GM23338 (cell line): Measurements from ENCODE around the gene PCDHB5. TPM values are rescaled to one million over a fixed set of nuclear protein-coding genes. Genes with fewer than 3 reads are reported as not detected.
"Not testable (repeated sequence)": the region's sequence is repeated elsewhere in the genome, so short reads cannot be mapped to it uniquely, and the experiment has no call there.

Experiments used
- ATAC-seq: fragments of 200-7000 bp; cut with Tn5 transposase; 3 replicates; pipeline ENCODE4 v1.9.1; 2020
- DNase-seq: peaks from one replicate; pipeline ENCODE4 v3.0.0-alpha.2; 2015; ENCODE audit warnings: low spot score
- H2AFZ ChIP-seq: fragments of 200-600 bp; sonication (generic); 2 replicates; pipeline ENCODE4 v1.8.0; 2016; ENCODE audit warnings: antibody characterized with exemption, mild to moderate bottlenecking, moderate library complexity
- H3F3A ChIP-seq: fragments of 200-600 bp; sonication (generic); replicated peaks from 2 replicates; pipeline ENCODE4 v1.8.0; 2017; ENCODE audit warnings: antibody characterized with exemption, mixed run types, low read depth
- H3K27ac ChIP-seq: fragments of 200-600 bp; sonication (generic); 2 replicates; pipeline ENCODE4 v1.6.1; 2016; ENCODE audit warnings: low read depth
- H3K27me3 ChIP-seq: fragments of 200-600 bp; sonication (generic); 2 replicates; pipeline ENCODE4 v1.8.0; 2016; ENCODE audit warnings: mild to moderate bottlenecking, mixed run types, moderate library complexity; ENCODE audit not compliant: insufficient read depth
- H3K36me3 ChIP-seq: fragments of 200-600 bp; sonication (generic); 2 replicates; pipeline ENCODE4 v1.8.0; 2016; ENCODE audit warnings: mild to moderate bottlenecking; ENCODE audit not compliant: insufficient read depth
- H3K4me1 ChIP-seq: fragments of 200-600 bp; sonication (generic); 2 replicates; pipeline ENCODE4 v1.8.0; 2016; ENCODE audit warnings: mild to moderate bottlenecking, moderate library complexity; ENCODE audit not compliant: insufficient read depth
- H3K4me2 ChIP-seq: fragments of 200-600 bp; sonication (generic); 2 replicates; pipeline ENCODE4 v1.7.1; 2017; ENCODE audit warnings: mixed run types
- H3K4me3 ChIP-seq: fragments of 200-600 bp; sonication (generic); 2 replicates; pipeline ENCODE4 v1.6.1; 2016; ENCODE audit warnings: mixed run types
- H3K79me2 ChIP-seq: fragments of 200-600 bp; sonication (generic); replicated peaks from 2 replicates; pipeline ENCODE4 v1.8.0; 2017; ENCODE audit warnings: mild to moderate bottlenecking; ENCODE audit not compliant: insufficient read depth
- H3K9me2 ChIP-seq: fragments of 200-600 bp; sonication (generic); 2 replicates; pipeline ENCODE4 v1.8.0; 2017; ENCODE audit not compliant: insufficient read depth
- H4K20me1 ChIP-seq: fragments of 200-600 bp; sonication (generic); replicated peaks from 2 replicates; pipeline ENCODE4 v1.8.0; 2017; ENCODE audit warnings: mild to moderate bottlenecking; ENCODE audit not compliant: insufficient read depth
- H3K27ac Mint-ChIP-seq: 2 replicates; pipeline ENCODE4 v1.8.0; 2020; ENCODE audit warnings: inconsistent platforms, mild to moderate bottlenecking, moderate library complexity, mixed read lengths
- H3K27me3 Mint-ChIP-seq: 3 replicates; pipeline ENCODE4 v1.8.0; 2022; ENCODE audit warnings: low read depth, mild to moderate bottlenecking, moderate library complexity, mixed read lengths, inconsistent platforms; ENCODE audit not compliant: insufficient read depth, poor library complexity
- H3K36me3 Mint-ChIP-seq: 3 replicates; pipeline ENCODE4 v1.8.0; 2021; ENCODE audit warnings: low read depth, mild to moderate bottlenecking, inconsistent platforms, moderate library complexity, mixed read lengths
- H3K4me1 Mint-ChIP-seq: 3 replicates; pipeline ENCODE4 v1.8.0; 2020; ENCODE audit warnings: mild to moderate bottlenecking, inconsistent platforms, mixed read lengths
- H3K4me3 Mint-ChIP-seq: 3 replicates; pipeline ENCODE4 v1.8.0; 2021; ENCODE audit warnings: moderate library complexity, mild to moderate bottlenecking, inconsistent platforms, mixed read lengths
- H3K9me3 Mint-ChIP-seq: 3 replicates; pipeline ENCODE4 v1.8.0; 2020; ENCODE audit warnings: moderate library complexity, mild to moderate bottlenecking, inconsistent platforms, mixed read lengths
- polyA plus RNA-seq: library from polyadenylated mRNA; unstranded; fragments of >200 nt; fragmentation: Nextera tagmentation; extraction: Ambion mirVana; gene quantifications from 2 replicates; pipeline ENCODE4 v1.2.1, GENCODE V29; 2016
- total RNA-seq: library from RNA; depleted of rRNA; stranded (reverse); fragments of >200 nt; shearing (Covaris generic); gene quantifications from 2 replicates; pipeline ENCODE4 v1.2.3, GENCODE V29; 2014
- TF ChIP-seq, protein P1 (sequence below), 2 experiments: fragments of 200-600 bp in 1 of 2; sonication (generic) in 1 of 2; conservative IDR thresholded peaks; 2 replicates each; pipeline versions ENCODE4 v1.5.1 to v1.6.1; 2016 to 2017; ENCODE audit warnings: antibody characterized with exemption in 2 of 2, low read depth in 2 of 2, mild to moderate bottlenecking in 2 of 2, moderate library complexity in 1 of 2
- TF ChIP-seq, protein P2 (sequence below): IDR thresholded peaks from one replicate; pipeline ENCODE4 v1.6.1; 2018; ENCODE audit warnings: antibody characterized with exemption; ENCODE audit not compliant: unreplicated experiment

PCDHB5 gene
- total and polyA plus RNA-seq, 2 experiments from 2014 or later: 18.7 to 49.7 TPM

DNA sequence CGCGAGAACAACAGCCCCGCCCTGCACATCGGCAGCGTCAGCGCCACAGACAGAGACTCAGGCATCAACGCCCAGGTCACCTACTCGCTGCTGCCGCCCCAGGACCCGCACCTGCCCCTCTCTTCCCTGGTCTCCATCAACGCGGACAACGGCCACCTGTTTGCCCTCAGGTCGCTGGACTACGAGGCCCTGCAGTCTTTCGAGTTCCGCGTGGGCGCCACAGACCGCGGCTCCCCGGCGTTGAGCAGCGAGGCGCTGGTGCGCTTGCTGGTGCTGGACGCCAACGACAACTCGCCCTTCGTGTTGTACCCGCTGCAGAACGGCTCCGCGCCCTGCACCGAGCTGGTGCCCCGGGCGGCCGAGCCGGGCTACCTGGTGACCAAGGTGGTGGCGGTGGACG, 16.6 kb downstream of the PCDHB5 start:
- H3K4me1 ChIP-seq, H3K4me2 ChIP-seq, H2AFZ ChIP-seq, H3K9me2 ChIP-seq, H3F3A ChIP-seq, H3K27me3 Mint-ChIP-seq, H3K4me3 Mint-ChIP-seq, H3K4me1 Mint-ChIP-seq, H3K4me3 ChIP-seq, H3K36me3 ChIP-seq, H3K27me3 ChIP-seq, DNase-seq, H3K79me2 ChIP-seq, H3K27ac ChIP-seq, ATAC-seq, H4K20me1 ChIP-seq, H3K27ac Mint-ChIP-seq: not testable (repeated sequence)
- peaks cover 32% of the 10 kb centered on the region for H3K36me3 Mint-ChIP-seq
- peaks cover 32% of the 10 kb centered on the region for H3K9me3 Mint-ChIP-seq

DNA sequence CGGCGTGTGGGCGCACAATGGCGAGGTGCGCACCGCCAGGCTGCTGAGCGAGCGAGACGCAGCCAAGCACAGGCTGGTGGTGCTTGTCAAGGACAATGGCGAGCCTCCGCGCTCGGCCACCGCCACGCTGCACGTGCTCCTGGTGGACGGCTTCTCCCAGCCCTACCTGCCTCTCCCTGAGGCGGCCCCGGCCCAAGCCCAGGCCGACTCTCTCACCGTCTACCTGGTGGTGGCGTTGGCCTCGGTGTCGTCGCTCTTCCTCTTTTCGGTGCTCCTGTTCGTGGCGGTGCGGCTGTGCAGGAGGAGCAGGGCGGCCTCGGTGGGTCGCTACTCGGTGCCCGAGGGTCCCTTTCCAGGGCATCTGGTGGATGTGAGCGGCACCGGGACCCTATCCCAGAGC, 17.1 kb downstream of the PCDHB5 start:
- H4K20me1 ChIP-seq, H3K27me3 ChIP-seq, H3K27me3 Mint-ChIP-seq, H3K4me1 Mint-ChIP-seq, H3K4me2 ChIP-seq, DNase-seq, H2AFZ ChIP-seq, H3K9me2 ChIP-seq, H3K36me3 ChIP-seq, H3F3A ChIP-seq, H3K4me1 ChIP-seq, ATAC-seq, H3K4me3 ChIP-seq, H3K4me3 Mint-ChIP-seq, H3K27ac ChIP-seq, H3K79me2 ChIP-seq, H3K27ac Mint-ChIP-seq: not testable (repeated sequence)
- H3K9me3 Mint-ChIP-seq: peaks cover 37% of the 10 kb centered on the region
- H3K36me3 Mint-ChIP-seq: peaks cover 36% of the 10 kb centered on the region

DNA sequence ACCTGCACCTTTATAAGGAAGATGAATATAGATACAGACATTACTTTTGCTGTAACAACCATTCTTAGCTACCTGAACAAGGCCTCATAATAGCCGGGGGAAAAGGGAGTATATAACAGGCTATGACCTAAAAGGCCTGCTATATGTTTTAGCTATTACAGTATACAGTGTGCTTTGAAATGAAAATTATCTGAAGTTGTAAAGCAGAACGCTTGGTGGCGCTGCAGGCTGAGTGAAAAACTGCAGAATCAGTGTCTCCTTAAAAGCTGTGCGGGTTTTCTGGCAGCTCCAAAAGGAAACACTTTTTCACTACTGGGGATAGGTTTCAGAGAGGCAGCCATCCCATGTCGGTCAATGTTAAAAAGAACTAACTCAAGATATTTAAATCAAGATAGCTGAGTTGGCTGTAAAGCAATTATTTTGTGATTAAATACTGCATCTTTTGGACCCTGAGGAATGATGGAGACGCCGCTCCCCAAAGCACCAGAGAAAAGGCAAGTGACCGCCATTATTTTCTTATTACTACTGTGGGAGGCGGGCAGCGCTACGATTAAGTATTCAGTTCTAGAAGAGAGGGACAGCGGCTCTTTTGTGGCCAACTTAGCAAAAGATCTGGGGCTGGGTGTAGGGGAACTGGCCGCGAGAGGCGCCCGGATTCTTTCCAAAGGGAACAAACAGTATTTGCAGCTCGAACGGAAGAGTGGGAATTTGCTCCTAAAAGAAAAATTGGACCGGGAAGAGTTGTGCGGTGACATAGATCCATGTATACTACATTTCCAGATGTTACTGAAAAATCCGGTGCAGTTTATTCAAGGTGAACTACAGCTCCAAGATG, 20.8 kb downstream of the PCDHB5 start:
- Histone ChIP-seq H3K27me3 (no peaks in the 10 kb centered on the region), H3K36me3 (no peaks in the 10 kb centered on the region), H3K4me2 (peak overlapping the region; percentile 26), H3K4me3 (peak overlapping the region; percentile 28), H3F3A (no peaks in the 10 kb centered on the region), H3K79me2 (no peaks in the 10 kb centered on the region), H3K9me2 (no peaks in the 10 kb centered on the region), H3K4me1 (no peaks in the 10 kb centered on the region), H2AFZ (peak overlapping the region; percentile 34; the same call in 1 of the 2 replicates), H4K20me1 (no peaks in the 10 kb centered on the region), H3K27ac (no peak overlapping the region)
- peak; percentile 88 for ATAC-seq
- Mint-ChIP-seq H3K27ac (peak overlapping the region; percentile 53; the same call in 1 of the 2 replicates), H3K4me3 (peak overlapping the region; percentile 25; the same call in 1 of the 3 replicates), H3K27me3 (peaks cover 9% of the 10 kb centered on the region), H3K9me3 (peaks cover 33% of the 10 kb centered on the region), H3K36me3 (peaks cover 31% of the 10 kb centered on the region), H3K4me1 (no peaks in the 10 kb centered on the region)
- peak; percentile 86 for DNase-seq
- TF ChIP-seq, protein P1, sequence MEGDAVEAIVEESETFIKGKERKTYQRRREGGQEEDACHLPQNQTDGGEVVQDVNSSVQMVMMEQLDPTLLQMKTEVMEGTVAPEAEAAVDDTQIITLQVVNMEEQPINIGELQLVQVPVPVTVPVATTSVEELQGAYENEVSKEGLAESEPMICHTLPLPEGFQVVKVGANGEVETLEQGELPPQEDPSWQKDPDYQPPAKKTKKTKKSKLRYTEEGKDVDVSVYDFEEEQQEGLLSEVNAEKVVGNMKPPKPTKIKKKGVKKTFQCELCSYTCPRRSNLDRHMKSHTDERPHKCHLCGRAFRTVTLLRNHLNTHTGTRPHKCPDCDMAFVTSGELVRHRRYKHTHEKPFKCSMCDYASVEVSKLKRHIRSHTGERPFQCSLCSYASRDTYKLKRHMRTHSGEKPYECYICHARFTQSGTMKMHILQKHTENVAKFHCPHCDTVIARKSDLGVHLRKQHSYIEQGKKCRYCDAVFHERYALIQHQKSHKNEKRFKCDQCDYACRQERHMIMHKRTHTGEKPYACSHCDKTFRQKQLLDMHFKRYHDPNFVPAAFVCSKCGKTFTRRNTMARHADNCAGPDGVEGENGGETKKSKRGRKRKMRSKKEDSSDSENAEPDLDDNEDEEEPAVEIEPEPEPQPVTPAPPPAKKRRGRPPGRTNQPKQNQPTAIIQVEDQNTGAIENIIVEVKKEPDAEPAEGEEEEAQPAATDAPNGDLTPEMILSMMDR (conservative IDR thresholded peaks at IDR 0.05; ENCODE audit: low read depth in 2 of 2): peak; percentile 81 to 91
- TF ChIP-seq, protein P2, sequence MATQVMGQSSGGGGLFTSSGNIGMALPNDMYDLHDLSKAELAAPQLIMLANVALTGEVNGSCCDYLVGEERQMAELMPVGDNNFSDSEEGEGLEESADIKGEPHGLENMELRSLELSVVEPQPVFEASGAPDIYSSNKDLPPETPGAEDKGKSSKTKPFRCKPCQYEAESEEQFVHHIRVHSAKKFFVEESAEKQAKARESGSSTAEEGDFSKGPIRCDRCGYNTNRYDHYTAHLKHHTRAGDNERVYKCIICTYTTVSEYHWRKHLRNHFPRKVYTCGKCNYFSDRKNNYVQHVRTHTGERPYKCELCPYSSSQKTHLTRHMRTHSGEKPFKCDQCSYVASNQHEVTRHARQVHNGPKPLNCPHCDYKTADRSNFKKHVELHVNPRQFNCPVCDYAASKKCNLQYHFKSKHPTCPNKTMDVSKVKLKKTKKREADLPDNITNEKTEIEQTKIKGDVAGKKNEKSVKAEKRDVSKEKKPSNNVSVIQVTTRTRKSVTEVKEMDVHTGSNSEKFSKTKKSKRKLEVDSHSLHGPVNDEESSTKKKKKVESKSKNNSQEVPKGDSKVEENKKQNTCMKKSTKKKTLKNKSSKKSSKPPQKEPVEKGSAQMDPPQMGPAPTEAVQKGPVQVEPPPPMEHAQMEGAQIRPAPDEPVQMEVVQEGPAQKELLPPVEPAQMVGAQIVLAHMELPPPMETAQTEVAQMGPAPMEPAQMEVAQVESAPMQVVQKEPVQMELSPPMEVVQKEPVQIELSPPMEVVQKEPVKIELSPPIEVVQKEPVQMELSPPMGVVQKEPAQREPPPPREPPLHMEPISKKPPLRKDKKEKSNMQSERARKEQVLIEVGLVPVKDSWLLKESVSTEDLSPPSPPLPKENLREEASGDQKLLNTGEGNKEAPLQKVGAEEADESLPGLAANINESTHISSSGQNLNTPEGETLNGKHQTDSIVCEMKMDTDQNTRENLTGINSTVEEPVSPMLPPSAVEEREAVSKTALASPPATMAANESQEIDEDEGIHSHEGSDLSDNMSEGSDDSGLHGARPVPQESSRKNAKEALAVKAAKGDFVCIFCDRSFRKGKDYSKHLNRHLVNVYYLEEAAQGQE: no peak

DNA sequence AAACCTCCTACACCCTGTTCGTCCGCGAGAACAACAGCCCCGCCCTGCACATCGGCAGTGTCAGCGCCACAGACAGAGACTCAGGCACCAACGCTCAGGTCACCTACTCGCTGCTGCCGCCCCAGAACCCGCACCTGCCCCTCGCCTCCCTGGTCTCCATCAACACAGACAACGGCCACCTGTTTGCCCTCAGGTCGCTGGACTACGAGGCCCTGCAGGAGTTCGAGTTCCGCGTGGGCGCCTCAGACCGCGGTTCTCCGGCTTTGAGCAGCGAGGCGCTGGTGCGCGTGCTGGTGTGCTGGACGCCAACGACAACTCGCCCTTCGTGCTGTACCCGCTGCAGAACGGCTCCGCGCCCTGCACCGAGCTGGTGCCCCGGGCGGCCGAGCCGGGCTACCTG, 22.4 kb downstream of the PCDHB5 start:
- not testable (repeated sequence) for H3K4me2 ChIP-seq, H3K4me3 Mint-ChIP-seq, H3K27me3 ChIP-seq

DNA sequence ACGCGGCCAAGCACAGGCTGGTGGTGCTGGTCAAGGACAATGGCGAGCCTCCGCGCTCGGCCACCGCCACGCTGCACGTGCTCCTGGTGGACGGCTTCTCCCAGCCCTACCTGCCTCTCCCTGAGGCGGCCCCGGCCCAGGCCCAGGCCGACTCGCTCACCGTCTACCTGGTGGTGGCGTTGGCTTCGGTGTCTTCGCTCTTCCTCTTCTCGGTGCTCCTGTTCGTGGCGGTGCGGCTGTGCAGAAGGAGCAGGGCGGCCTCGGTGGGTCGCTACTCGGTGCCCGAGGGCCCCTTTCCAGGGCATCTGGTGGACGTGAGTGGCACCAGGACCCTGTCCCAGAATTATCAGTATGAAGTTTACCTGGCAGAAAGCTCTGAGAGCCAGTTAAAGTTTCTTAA, 22.9 kb downstream of the PCDHB5 start:
- H3K36me3 Mint-ChIP-seq: peaks cover 18% of the 10 kb centered on the region
- not testable (repeated sequence) for H3K4me1 Mint-ChIP-seq, H2AFZ ChIP-seq

More for the DNA sequence above, 22.4 kb downstream of the PCDHB5 start:
- H3K27ac ChIP-seq, H3K27me3 Mint-ChIP-seq, H4K20me1 ChIP-seq, H3K79me2 ChIP-seq, H3K27ac Mint-ChIP-seq, H2AFZ ChIP-seq, H3F3A ChIP-seq, ATAC-seq, H3K4me3 ChIP-seq, H3K4me1 Mint-ChIP-seq, H3K4me1 ChIP-seq, H3K9me2 ChIP-seq, DNase-seq, H3K36me3 ChIP-seq: not testable (repeated sequence)
- Mint-ChIP-seq H3K36me3 (peaks cover 19% of the 10 kb centered on the region), H3K9me3 (peaks cover 26% of the 10 kb centered on the region; the same call in 2 of the 3 replicates)

More for the DNA sequence above, 22.9 kb downstream of the PCDHB5 start:
- ATAC-seq, H3K4me3 Mint-ChIP-seq, DNase-seq, H3K79me2 ChIP-seq, H3K27ac ChIP-seq, H3K27me3 Mint-ChIP-seq, H3K4me2 ChIP-seq, H3K27ac Mint-ChIP-seq, H3K4me3 ChIP-seq, H4K20me1 ChIP-seq, H3K9me2 ChIP-seq, H3K27me3 ChIP-seq, H3F3A ChIP-seq, H3K36me3 ChIP-seq, H3K4me1 ChIP-seq: not testable (repeated sequence)
- H3K9me3 Mint-ChIP-seq: peaks cover 23% of the 10 kb centered on the region; the same call in 2 of the 3 replicates
